Liver (tissue), 9 donors: ENCODE measurements around the gene RBMS2. TPM values are rescaled to one million over a fixed set of nuclear protein-coding genes. Genes with fewer than 3 reads are reported as not detected.

Experiments used
- DNase-seq: peaks from one replicate; pipeline ENCODE4 v3.0.0-alpha.2; 2017; ENCODE audit warnings: low spot score
- H3K27ac ChIP-seq, 2 donors: one replicate each; pipeline ENCODE4 v1.7.0; 2013; ENCODE audit warnings: inconsistent platforms in 2 of 2, low read length in 2 of 2, control low read depth in 1 of 2, low read depth in 1 of 2, mild to moderate bottlenecking in 1 of 2
- H3K27me3 ChIP-seq, 4 donors: one replicate each; pipeline versions ENCODE4 v1.6.1 to v1.7.0; 2013; ENCODE audit warnings: low read length in 3 of 4, inconsistent platforms in 1 of 4, mild to moderate bottlenecking in 1 of 4, moderate library complexity in 1 of 4; ENCODE audit not compliant: control insufficient read depth in 4 of 4, insufficient read depth in 4 of 4
- H3K36me3 ChIP-seq, 4 donors: one replicate each; pipeline versions ENCODE4 v1.6.1 to v1.7.0; 2013; ENCODE audit warnings: low read length in 3 of 4, mild to moderate bottlenecking in 3 of 4, low read depth in 1 of 4, moderate library complexity in 1 of 4; ENCODE audit not compliant: control insufficient read depth in 4 of 4, insufficient read depth in 3 of 4
- H3K4me1 ChIP-seq, 4 donors: one replicate each; pipeline versions ENCODE4 v1.6.1 to v1.7.0; 2013; ENCODE audit warnings: low read length in 3 of 4, mild to moderate bottlenecking in 3 of 4, moderate library complexity in 1 of 4; ENCODE audit not compliant: control insufficient read depth in 4 of 4, insufficient read depth in 4 of 4
- H3K4me3 ChIP-seq, 3 donors: one replicate each; pipeline versions ENCODE4 v1.6.1 to v1.7.0; 2013; ENCODE audit warnings: low read length in 3 of 3, control low read depth in 1 of 3, low read depth in 1 of 3, mild to moderate bottlenecking in 1 of 3
- H3K9ac ChIP-seq, 2 donors: one replicate each; pipeline ENCODE4 v1.7.0; 2013; ENCODE audit warnings: low read length in 2 of 2, mild to moderate bottlenecking in 2 of 2, moderate library complexity in 2 of 2, control low read depth in 1 of 2, low read depth in 1 of 2
- H3K9me3 ChIP-seq, 4 donors: one replicate each; pipeline versions ENCODE4 v1.6.1 to v1.7.0; 2013; ENCODE audit warnings: low read length in 3 of 4; ENCODE audit not compliant: control insufficient read depth in 4 of 4
- FOXA1 ChIP-seq: IDR thresholded peaks from 2 replicates; pipeline ENCODE4 v1.6.1; 2016; ENCODE audit warnings: antibody characterized with exemption
- HNF4G ChIP-seq: IDR thresholded peaks from 2 replicates; pipeline ENCODE4 v1.6.1; 2016; ENCODE audit warnings: antibody characterized with exemption
- JUND ChIP-seq, 2 donors: IDR thresholded peaks; 2 replicates each; pipeline ENCODE4 v1.6.1; 2016; ENCODE audit warnings: antibody characterized with exemption in 2 of 2
- NR2F2 ChIP-seq: IDR thresholded peaks from 2 replicates; pipeline ENCODE4 v1.6.1; 2016; ENCODE audit warnings: antibody characterized with exemption
- RAD21 ChIP-seq, 2 donors: IDR thresholded peaks; 2 replicates each; pipeline ENCODE4 v1.6.1; 2016; ENCODE audit warnings: antibody characterized with exemption in 2 of 2, mild to moderate bottlenecking in 2 of 2
- RXRA ChIP-seq, 2 donors: IDR thresholded peaks; 2 replicates each; pipeline ENCODE4 v1.6.1; 2017 to 2018; ENCODE audit warnings: antibody characterized with exemption in 2 of 2, mild to moderate bottlenecking in 1 of 2
- SP1 ChIP-seq: IDR thresholded peaks from 2 replicates; pipeline ENCODE4 v1.6.1; 2018; ENCODE audit warnings: antibody characterized with exemption, mild to moderate bottlenecking
- WGBS: extraction: QIAGEN DNeasy Blood & Tissue Kit; methylation state at CpG from one replicate; pipeline ENCODE4 v1.1.7; 2013; 5-methylcytosine and 5-hydroxymethylcytosine counted together
- polyA plus RNA-seq, 2 donors: library from polyadenylated mRNA; stranded (reverse) in 1 of 2; unstranded in 1 of 2; fragments of 200-250 nt in 1 of 2; fragments of >200 nt in 1 of 2; fragmentation: Nextera tagmentation in 1 of 2; extraction: Ambion mirVana in 1 of 2; gene quantifications; one replicate each; pipeline versions ENCODE4 v1.2.1 to v1.2.3, GENCODE V29; 2013 to 2015
- total RNA-seq, 2 donors: library from RNA; depleted of rRNA; stranded (reverse); fragments of >200 nt; gene quantifications; one replicate each; pipeline ENCODE4 v1.2.3, GENCODE V29; 2014
- TF ChIP-seq, protein P1 (sequence below): IDR thresholded peaks from 2 replicates; pipeline ENCODE4 v1.6.1; 2016; ENCODE audit warnings: antibody characterized with exemption
- TF ChIP-seq, protein P2 (sequence below): IDR thresholded peaks from 2 replicates; pipeline ENCODE4 v1.6.1; 2016; ENCODE audit warnings: antibody characterized with exemption, mild to moderate bottlenecking
- TF ChIP-seq, protein P3 (sequence below): IDR thresholded peaks from 2 replicates; pipeline ENCODE4 v1.6.1; 2016; ENCODE audit warnings: antibody characterized with exemption
- donor health status: healthy.
- donor health status: healthy.
- donor health status: healthy.
- donor health status: healthy.
- donor health status: healthy.

Gene RBMS2
- total and polyA plus RNA-seq, 4 donors: 1.2 to 3.8 (median 1.8) TPM

GRCh38 chr12:56602239-56602638, 80.6 kb downstream of the RBMS2 start:
- Histone ChIP-seq H3K27ac (no peak overlapping the region), H3K4me1 (no peaks in the 10 kb centered on the region), H3K27me3 (no peaks in the 10 kb centered on the region), H3K9me3 (no peaks in the 10 kb centered on the region), H3K9ac (no peak overlapping the region), H3K4me3 (no peak overlapping the region), H3K36me3 (peaks cover 41 to 96% (median 91%) of the 10 kb centered on the region in 4 donors)
- TF ChIP-seq RAD21 (IDR thresholded peaks at IDR 0.05): no peak
- TF ChIP-seq, protein P1, sequence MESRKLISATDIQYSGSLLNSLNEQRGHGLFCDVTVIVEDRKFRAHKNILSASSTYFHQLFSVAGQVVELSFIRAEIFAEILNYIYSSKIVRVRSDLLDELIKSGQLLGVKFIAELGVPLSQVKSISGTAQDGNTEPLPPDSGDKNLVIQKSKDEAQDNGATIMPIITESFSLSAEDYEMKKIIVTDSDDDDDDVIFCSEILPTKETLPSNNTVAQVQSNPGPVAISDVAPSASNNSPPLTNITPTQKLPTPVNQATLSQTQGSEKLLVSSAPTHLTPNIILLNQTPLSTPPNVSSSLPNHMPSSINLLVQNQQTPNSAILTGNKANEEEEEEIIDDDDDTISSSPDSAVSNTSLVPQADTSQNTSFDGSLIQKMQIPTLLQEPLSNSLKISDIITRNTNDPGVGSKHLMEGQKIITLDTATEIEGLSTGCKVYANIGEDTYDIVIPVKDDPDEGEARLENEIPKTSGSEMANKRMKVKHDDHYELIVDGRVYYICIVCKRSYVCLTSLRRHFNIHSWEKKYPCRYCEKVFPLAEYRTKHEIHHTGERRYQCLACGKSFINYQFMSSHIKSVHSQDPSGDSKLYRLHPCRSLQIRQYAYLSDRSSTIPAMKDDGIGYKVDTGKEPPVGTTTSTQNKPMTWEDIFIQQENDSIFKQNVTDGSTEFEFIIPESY: no peak
- TF ChIP-seq, protein P2, sequence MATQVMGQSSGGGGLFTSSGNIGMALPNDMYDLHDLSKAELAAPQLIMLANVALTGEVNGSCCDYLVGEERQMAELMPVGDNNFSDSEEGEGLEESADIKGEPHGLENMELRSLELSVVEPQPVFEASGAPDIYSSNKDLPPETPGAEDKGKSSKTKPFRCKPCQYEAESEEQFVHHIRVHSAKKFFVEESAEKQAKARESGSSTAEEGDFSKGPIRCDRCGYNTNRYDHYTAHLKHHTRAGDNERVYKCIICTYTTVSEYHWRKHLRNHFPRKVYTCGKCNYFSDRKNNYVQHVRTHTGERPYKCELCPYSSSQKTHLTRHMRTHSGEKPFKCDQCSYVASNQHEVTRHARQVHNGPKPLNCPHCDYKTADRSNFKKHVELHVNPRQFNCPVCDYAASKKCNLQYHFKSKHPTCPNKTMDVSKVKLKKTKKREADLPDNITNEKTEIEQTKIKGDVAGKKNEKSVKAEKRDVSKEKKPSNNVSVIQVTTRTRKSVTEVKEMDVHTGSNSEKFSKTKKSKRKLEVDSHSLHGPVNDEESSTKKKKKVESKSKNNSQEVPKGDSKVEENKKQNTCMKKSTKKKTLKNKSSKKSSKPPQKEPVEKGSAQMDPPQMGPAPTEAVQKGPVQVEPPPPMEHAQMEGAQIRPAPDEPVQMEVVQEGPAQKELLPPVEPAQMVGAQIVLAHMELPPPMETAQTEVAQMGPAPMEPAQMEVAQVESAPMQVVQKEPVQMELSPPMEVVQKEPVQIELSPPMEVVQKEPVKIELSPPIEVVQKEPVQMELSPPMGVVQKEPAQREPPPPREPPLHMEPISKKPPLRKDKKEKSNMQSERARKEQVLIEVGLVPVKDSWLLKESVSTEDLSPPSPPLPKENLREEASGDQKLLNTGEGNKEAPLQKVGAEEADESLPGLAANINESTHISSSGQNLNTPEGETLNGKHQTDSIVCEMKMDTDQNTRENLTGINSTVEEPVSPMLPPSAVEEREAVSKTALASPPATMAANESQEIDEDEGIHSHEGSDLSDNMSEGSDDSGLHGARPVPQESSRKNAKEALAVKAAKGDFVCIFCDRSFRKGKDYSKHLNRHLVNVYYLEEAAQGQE: no peak
- 70% methylated on average over 3 of the region's 3 CpGs for WGBS
- DNase-seq: no peak

DNA sequence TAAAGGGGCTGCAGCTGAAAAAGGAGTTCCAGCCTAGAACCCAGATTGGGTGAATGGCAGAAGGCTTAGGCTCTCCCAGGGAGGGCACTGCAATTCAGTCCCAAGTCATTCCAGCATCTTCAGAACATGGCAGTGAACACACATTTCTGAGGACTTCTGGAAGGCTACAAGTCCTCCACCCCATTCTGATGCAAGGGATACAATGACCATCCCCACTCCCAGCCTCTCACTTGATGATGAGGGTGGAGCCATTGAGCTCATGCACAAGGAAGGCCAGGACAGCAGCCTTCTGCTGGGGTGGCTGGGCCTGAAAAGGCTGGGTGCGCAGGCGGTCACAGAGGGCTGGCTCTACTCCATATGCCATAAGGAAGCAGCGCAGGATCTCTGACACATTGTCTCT, 82.7 kb downstream of the RBMS2 start:
- Histone ChIP-seq H3K27ac (no peak overlapping the region), H3K4me3 (no peak overlapping the region), H3K9ac (no peak overlapping the region), H3K27me3 (no peaks in the 10 kb centered on the region), H3K36me3 (peaks cover 37 to 87% (median 80%) of the 10 kb centered on the region in 4 donors), H3K9me3 (no peaks in the 10 kb centered on the region), H3K4me1 (no peaks in the 10 kb centered on the region)
- no peak for DNase-seq
- TF ChIP-seq, protein P1: no peak
- TF ChIP-seq RXRA (IDR thresholded peaks at IDR 0.05): no peak
- WGBS: over 99% methylated on average over 3 of the region's 3 CpGs

DNA sequence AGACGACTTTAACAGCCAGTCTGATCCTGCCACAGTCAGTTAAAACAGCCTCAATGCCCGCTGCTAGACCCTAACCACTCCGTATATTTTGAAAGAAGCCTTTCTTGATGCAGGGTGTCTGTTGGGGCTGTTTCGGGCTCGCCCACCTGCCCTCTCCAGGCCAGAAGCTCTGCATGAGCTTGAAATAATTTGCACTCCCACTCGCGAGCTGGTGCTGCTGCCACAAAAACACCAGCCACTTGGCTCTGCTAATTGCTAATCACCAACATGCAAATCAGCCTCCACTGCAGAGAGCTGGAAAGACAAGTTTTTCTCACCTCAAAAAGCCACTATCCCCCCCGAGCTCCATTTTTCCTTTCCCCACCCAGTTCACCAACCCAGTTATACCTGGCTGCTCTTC, 93.0 kb downstream of the RBMS2 start:
- H3K27me3 ChIP-seq: no peaks in the 10 kb centered on the region
- no peaks in the 10 kb centered on the region for H3K9me3 ChIP-seq
- no peak overlapping the region for H3K9ac ChIP-seq
- WGBS: 86% methylated on average over 8 of the region's 8 CpGs
- no peak overlapping the region for H3K27ac ChIP-seq
- no peaks in the 10 kb centered on the region for H3K4me1 ChIP-seq
- H3K4me3 ChIP-seq: no peak overlapping the region
- no peak for DNase-seq
- peaks cover 31 to 80% (median 74%) of the 10 kb centered on the region in 4 donors for H3K36me3 ChIP-seq
- TF ChIP-seq FOXA1 (no peak), SP1 (no peak), RAD21 (IDR thresholded peaks at IDR 0.05) (no peak), JUND (IDR thresholded peaks at IDR 0.05) (no peak), NR2F2 (no peak), HNF4G (no peak)
- TF ChIP-seq, protein P3, sequence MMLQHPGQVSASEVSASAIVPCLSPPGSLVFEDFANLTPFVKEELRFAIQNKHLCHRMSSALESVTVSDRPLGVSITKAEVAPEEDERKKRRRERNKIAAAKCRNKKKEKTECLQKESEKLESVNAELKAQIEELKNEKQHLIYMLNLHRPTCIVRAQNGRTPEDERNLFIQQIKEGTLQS: no peak
